HEK293 (cell line): Measurements from ENCODE around the gene TLCD2.
"Not testable (repeated sequence)": the region's sequence is repeated elsewhere in the genome, so short reads cannot be mapped to it uniquely, and the experiment has no call there.

ENCODE experiments used
- CTCF ChIA-PET: fragments of 350-600 bp; formaldehyde crosslinking; extraction: SDS; loops from one replicate; lab custom pipeline; 2021; ENCODE audit warnings: antibody characterized with exemption; lab: Yijun Ruan, JAX
- POLR2A ChIA-PET: fragments of 300-600 bp; formaldehyde crosslinking; extraction: SDS; loops from one replicate; lab custom pipeline; 2020; ENCODE audit warnings: antibody characterized with exemption, inconsistent platforms; lab: Yijun Ruan, JAX
- H3K27ac ChIP-seq: fragments of 200-500 bp; sonication (Bioruptor generic); 2 replicates; pipeline ENCODE4 v1.5.1; 2014; ENCODE audit warnings: low read depth, low read length, control low read depth, inconsistent platforms; ENCODE audit errors: extremely low read depth
- H3K36me3 ChIP-seq, 2 experiments: fragments of 200-500 bp in 1 of 2; sonication (Bioruptor generic) in 1 of 2; 1 replicate in 1 of 2; 2 replicates in 1 of 2; pipeline ENCODE4 v1.5.1; 2014 to 2017; ENCODE audit warnings: inconsistent platforms in 2 of 2, low read length in 2 of 2; ENCODE audit not compliant: control insufficient read depth in 2 of 2, insufficient read depth in 1 of 2
- H3K4me1 ChIP-seq: fragments of 200-500 bp; sonication (Bioruptor generic); 2 replicates; pipeline ENCODE4 v1.5.1; 2014; ENCODE audit warnings: mild to moderate bottlenecking, low read length, inconsistent platforms; ENCODE audit not compliant: control insufficient read depth, insufficient read depth
- H3K4me3 ChIP-seq: 2 replicates; pipeline ENCODE4 v1.5.1; 2011; ENCODE audit warnings: low read depth, mild to moderate bottlenecking, control low read depth, low read length, moderate library complexity
- H3K9me3 ChIP-seq: fragments of 200-500 bp; sonication (Bioruptor generic); 2 replicates; pipeline ENCODE4 v1.5.1; 2014; ENCODE audit warnings: low read depth, low read length, inconsistent platforms; ENCODE audit not compliant: control insufficient read depth, insufficient read depth
- BCL11B ChIP-seq: fragments of 450-650 bp; formaldehyde crosslinking; IDR thresholded peaks from 2 replicates; pipeline ENCODE4 v1.5.1; 2016; ENCODE audit warnings: low read depth, missing biosample characterization, missing genetic modification characterization
- GLIS1 ChIP-seq: fragments of 450-650 bp; formaldehyde crosslinking; IDR thresholded peaks from 2 replicates; pipeline ENCODE4 v1.5.1; 2016; ENCODE audit warnings: missing biosample characterization, missing genetic modification characterization
- KLF9 ChIP-seq: fragments of 450-650 bp; formaldehyde crosslinking; IDR thresholded peaks from 2 replicates; pipeline ENCODE4 v1.5.1; 2016; ENCODE audit warnings: missing biosample characterization, missing genetic modification characterization, low read depth
- SETDB1 ChIP-seq: IDR thresholded peaks from one replicate; pipeline ENCODE4 v1.6.1; 2017; ENCODE audit warnings: mild to moderate bottlenecking, low read length, moderate library complexity, mixed read lengths; ENCODE audit not compliant: insufficient read length
- ZNF133 ChIP-seq: fragments of 450-650 bp; formaldehyde crosslinking; IDR thresholded peaks from 2 replicates; pipeline ENCODE4 v1.5.1; 2016; ENCODE audit warnings: missing biosample characterization, missing genetic modification characterization
- ZNF510 ChIP-seq: fragments of 450-650 bp; formaldehyde crosslinking; IDR thresholded peaks from 2 replicates; pipeline ENCODE4 v1.5.1; 2018; ENCODE audit warnings: mild to moderate bottlenecking, missing genetic modification characterization, missing biosample characterization; ENCODE audit not compliant: insufficient replicate concordance
- ZNF624 ChIP-seq: fragments of 450-650 bp; formaldehyde crosslinking; IDR thresholded peaks from 2 replicates; pipeline ENCODE4 v1.5.1; 2017; ENCODE audit warnings: missing biosample characterization, missing genetic modification characterization
- ZNF701 ChIP-seq: fragments of 450-650 bp; formaldehyde crosslinking; IDR thresholded peaks from 2 replicates; pipeline ENCODE4 v1.5.1; 2016; ENCODE audit warnings: missing biosample characterization, missing genetic modification characterization
- TF ChIP-seq, protein P1 (sequence below): fragments of 450-650 bp; formaldehyde crosslinking; IDR thresholded peaks from 2 replicates; pipeline ENCODE4 v1.5.1; 2016; ENCODE audit warnings: missing biosample characterization, missing genetic modification characterization
- TF ChIP-seq, protein P2 (sequence below): fragments of 450-650 bp; formaldehyde crosslinking; IDR thresholded peaks from 2 replicates; pipeline ENCODE4 v1.5.1; 2016; ENCODE audit warnings: missing biosample characterization, missing genetic modification characterization
- TF ChIP-seq, protein P3 (sequence below): fragments of 450-650 bp; formaldehyde crosslinking; IDR thresholded peaks from 2 replicates; pipeline ENCODE4 v1.5.1; 2016; ENCODE audit warnings: missing biosample characterization, missing genetic modification characterization
- TF ChIP-seq, protein P4 (sequence below): fragments of 450-650 bp; formaldehyde crosslinking; IDR thresholded peaks from 2 replicates; pipeline ENCODE4 v1.5.1; 2016; ENCODE audit warnings: missing biosample characterization, missing genetic modification characterization
- TF ChIP-seq, protein P5 (sequence below): fragments of 450-650 bp; formaldehyde crosslinking; IDR thresholded peaks from 2 replicates; pipeline ENCODE4 v1.5.1; 2017; ENCODE audit warnings: missing biosample characterization, missing genetic modification characterization

TLCD2 gene

DNA sequence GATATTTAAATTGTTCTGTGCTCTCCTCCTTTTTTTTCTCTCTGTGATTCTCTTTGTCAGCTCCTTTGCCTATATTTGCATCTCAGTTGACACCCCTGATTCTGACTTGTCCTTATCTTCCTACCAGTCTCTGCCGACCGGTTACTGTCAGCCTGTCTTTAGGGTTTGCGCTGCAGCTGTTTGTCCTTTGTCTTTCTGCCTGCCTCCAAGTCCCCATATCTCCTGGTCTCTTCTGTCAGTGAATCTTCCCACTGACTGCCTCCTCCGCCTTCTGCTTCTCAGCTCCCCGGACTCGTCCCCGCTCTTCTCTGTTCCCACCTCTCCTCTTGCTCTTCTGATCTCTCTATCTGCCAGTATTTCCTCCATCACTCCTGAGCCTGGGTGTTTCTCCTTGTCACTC lies 5.2 kb downstream of the TLCD2 start (continued):
- no peak for TF ChIP-seq BCL11B (tag by site-specific recombination)
- TF ChIP-seq SETDB1: no peak
- TF ChIP-seq, protein P1, sequence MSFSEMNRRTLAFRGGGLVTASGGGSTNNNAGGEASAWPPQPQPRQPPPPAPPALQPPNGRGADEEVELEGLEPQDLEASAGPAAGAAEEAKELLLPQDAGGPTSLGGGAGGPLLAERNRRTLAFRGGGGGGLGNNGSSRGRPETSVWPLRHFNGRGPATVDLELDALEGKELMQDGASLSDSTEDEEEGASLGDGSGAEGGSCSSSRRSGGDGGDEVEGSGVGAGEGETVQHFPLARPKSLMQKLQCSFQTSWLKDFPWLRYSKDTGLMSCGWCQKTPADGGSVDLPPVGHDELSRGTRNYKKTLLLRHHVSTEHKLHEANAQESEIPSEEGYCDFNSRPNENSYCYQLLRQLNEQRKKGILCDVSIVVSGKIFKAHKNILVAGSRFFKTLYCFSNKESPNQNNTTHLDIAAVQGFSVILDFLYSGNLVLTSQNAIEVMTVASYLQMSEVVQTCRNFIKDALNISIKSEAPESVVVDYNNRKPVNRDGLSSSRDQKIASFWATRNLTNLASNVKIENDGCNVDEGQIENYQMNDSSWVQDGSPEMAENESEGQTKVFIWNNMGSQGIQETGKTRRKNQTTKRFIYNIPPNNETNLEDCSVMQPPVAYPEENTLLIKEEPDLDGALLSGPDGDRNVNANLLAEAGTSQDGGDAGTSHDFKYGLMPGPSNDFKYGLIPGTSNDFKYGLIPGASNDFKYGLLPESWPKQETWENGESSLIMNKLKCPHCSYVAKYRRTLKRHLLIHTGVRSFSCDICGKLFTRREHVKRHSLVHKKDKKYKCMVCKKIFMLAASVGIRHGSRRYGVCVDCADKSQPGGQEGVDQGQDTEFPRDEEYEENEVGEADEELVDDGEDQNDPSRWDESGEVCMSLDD (tag by site-specific recombination): no peak
- TF ChIP-seq, all 188 proteins: peak for 0

DNA sequence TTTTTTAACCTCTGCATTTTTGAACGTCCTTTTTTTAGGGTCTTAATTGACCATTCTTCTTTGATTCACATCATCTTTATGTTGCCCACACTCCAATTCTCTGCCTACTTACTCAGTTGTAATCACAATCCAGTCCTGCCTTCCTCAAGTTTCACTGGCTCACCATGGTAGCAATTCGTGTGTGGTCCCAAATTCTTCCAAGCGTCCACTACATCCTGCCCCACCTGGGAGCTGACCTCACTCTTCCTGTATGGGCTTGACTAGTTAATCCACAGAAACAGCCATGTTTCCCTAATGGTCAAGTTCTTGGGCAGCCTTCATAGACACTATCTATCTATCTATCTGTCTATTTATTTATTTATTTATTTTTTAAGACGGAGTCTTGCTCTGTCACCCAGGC lies 7.1 kb downstream of the TLCD2 start:
- TF ChIP-seq, protein P2, sequence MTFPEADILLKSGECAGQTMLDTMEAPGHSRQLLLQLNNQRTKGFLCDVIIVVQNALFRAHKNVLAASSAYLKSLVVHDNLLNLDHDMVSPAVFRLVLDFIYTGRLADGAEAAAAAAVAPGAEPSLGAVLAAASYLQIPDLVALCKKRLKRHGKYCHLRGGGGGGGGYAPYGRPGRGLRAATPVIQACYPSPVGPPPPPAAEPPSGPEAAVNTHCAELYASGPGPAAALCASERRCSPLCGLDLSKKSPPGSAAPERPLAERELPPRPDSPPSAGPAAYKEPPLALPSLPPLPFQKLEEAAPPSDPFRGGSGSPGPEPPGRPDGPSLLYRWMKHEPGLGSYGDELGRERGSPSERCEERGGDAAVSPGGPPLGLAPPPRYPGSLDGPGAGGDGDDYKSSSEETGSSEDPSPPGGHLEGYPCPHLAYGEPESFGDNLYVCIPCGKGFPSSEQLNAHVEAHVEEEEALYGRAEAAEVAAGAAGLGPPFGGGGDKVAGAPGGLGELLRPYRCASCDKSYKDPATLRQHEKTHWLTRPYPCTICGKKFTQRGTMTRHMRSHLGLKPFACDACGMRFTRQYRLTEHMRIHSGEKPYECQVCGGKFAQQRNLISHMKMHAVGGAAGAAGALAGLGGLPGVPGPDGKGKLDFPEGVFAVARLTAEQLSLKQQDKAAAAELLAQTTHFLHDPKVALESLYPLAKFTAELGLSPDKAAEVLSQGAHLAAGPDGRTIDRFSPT (tag by site-specific recombination): no peak
- TF ChIP-seq ZNF701 (tag by site-specific recombination) (no peak), GLIS1 (tag by site-specific recombination) (peak; percentile 8; the same call in 1 of the 2 replicates)
- TF ChIP-seq, all 188 proteins: peak for 1
- Histone ChIP-seq H3K4me3 (no peak overlapping the region), H3K36me3 (no peaks in the 10 kb centered on the region), H3K27ac (no peak overlapping the region), H3K4me1 (no peaks in the 10 kb centered on the region), H3K9me3 (no peaks in the 10 kb centered on the region)
- ChIA-PET POLR2A (no interaction called here), CTCF (no interaction called here)

DNA sequence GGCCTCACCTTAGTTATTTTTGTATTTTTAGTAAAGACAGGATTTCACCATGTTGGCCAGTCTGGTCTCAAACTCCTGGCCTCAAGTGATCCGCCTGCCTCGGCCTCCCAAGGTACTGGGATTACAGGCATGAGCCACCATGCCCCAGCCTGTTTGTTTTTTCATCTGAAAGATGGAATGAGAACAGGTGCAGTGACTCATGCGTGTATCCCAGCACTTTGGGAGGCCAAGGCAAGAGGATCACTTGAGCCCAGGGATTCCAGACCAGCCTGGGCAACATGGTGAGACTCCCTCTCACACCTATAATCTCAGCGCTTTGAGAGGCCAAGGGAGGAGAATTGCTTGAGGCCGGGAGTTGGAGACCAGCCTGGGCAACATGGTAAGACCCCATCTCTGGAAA lies 10.3 kb downstream of the TLCD2 start:
- H3K36me3 ChIP-seq, H3K4me3 ChIP-seq, H3K27ac ChIP-seq, H3K9me3 ChIP-seq, H3K4me1 ChIP-seq: not testable (repeated sequence)
- 0 out of 2 replicates have a peak, but pooled peaks have one; percentile 14 for TF ChIP-seq GLIS1 (tag by site-specific recombination)
- POLR2A ChIA-PET: interaction anchor here (0.7 to 1.7 kb wide), 2 partner anchors 17 to 170 kb away, joined by 3 to 4 read pairs; no protein-coding TSS in a partner anchor
- CTCF ChIA-PET: interaction anchor here (0.6 kb wide), 1 partner anchor 157 kb away, joined by 3 read pairs; no protein-coding TSS in a partner anchor

DNA sequence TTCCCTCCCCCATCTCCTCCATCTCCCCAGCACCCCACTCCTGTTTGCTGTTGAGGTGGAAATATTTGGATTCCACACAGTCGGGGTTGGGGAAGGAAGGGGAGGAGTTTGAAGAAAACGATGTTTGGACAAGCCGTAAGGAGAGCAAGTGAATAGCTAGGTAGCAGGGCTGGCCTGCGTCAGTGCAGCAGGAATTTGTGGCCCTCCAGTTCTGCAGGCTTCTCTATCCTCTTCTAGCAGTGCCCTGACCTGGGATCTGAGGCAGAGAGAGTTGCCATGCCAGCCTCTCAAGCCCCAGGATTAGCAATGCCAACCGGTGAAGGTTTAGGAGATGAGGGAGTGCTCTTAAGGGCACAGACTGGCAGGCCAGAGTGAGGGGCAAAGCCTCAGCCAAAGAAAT lies 12.5 kb downstream of the TLCD2 start:
- TF ChIP-seq ZNF624 (tag by site-specific recombination) (no peak), ZNF133 (tag by site-specific recombination) (no peak), KLF9 (no peak), ZNF510 (tag by site-specific recombination) (no peak)
- TF ChIP-seq, protein P3, sequence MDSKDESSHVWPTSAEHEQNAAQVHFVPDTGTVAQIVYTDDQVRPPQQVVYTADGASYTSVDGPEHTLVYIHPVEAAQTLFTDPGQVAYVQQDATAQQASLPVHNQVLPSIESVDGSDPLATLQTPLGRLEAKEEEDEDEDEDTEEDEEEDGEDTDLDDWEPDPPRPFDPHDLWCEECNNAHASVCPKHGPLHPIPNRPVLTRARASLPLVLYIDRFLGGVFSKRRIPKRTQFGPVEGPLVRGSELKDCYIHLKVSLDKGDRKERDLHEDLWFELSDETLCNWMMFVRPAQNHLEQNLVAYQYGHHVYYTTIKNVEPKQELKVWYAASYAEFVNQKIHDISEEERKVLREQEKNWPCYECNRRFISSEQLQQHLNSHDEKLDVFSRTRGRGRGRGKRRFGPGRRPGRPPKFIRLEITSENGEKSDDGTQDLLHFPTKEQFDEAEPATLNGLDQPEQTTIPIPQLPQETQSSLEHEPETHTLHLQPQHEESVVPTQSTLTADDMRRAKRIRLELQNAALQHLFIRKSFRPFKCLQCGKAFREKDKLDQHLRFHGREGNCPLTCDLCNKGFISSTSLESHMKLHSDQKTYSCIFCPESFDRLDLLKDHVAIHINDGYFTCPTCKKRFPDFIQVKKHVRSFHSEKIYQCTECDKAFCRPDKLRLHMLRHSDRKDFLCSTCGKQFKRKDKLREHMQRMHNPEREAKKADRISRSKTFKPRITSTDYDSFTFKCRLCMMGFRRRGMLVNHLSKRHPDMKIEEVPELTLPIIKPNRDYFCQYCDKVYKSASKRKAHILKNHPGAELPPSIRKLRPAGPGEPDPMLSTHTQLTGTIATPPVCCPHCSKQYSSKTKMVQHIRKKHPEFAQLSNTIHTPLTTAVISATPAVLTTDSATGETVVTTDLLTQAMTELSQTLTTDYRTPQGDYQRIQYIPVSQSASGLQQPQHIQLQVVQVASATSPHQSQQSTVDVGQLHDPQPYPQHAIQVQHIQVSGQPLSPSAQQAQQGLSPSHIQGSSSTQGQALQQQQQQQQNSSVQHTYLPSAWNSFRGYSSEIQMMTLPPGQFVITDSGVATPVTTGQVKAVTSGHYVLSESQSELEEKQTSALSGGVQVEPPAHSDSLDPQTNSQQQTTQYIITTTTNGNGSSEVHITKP (tag by site-specific recombination): no peak
- TF ChIP-seq, protein P4, sequence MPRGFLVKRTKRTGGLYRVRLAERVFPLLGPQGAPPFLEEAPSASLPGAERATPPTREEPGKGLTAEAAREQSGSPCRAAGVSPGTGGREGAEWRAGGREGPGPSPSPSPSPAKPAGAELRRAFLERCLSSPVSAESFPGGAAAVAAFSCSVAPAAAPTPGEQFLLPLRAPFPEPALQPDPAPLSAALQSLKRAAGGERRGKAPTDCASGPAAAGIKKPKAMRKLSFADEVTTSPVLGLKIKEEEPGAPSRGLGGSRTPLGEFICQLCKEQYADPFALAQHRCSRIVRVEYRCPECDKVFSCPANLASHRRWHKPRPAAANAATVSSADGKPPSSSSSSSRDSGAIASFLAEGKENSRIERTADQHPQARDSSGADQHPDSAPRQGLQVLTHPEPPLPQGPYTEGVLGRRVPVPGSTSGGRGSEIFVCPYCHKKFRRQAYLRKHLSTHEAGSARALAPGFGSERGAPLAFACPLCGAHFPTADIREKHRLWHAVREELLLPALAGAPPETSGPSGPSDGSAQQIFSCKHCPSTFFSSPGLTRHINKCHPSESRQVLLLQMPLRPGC: no peak
- TF ChIP-seq, protein P5, sequence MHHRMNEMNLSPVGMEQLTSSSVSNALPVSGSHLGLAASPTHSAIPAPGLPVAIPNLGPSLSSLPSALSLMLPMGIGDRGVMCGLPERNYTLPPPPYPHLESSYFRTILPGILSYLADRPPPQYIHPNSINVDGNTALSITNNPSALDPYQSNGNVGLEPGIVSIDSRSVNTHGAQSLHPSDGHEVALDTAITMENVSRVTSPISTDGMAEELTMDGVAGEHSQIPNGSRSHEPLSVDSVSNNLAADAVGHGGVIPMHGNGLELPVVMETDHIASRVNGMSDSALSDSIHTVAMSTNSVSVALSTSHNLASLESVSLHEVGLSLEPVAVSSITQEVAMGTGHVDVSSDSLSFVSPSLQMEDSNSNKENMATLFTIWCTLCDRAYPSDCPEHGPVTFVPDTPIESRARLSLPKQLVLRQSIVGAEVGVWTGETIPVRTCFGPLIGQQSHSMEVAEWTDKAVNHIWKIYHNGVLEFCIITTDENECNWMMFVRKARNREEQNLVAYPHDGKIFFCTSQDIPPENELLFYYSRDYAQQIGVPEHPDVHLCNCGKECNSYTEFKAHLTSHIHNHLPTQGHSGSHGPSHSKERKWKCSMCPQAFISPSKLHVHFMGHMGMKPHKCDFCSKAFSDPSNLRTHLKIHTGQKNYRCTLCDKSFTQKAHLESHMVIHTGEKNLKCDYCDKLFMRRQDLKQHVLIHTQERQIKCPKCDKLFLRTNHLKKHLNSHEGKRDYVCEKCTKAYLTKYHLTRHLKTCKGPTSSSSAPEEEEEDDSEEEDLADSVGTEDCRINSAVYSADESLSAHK (tag by site-specific recombination): no peak
- TF ChIP-seq, all 188 proteins: peak for 0

More for the DNA sequence above, 12.5 kb downstream of the TLCD2 start:
- ChIA-PET POLR2A (interaction anchor here (0.7 to 0.8 kb wide), 2 partner anchors 14 to 48 kb away, joined by 3 read pairs; no protein-coding TSS in a partner anchor), CTCF (interaction anchor here (1.1 kb wide), 1 partner anchor 205 kb away, joined by 3 read pairs; no protein-coding TSS in a partner anchor)
- Histone ChIP-seq H3K4me3 (no peak overlapping the region), H3K27ac (no peak overlapping the region), H3K9me3 (no peaks in the 10 kb centered on the region), H3K36me3 (no peaks in the 10 kb centered on the region), H3K4me1 (no peaks in the 10 kb centered on the region)
